ENCODE results near the gene APBB1. TPM values are rescaled to one million over a fixed set of nuclear protein-coding genes. Genes with fewer than 3 reads are reported as not detected.

The APBB1 gene
- 10 to 100 TPM; 50.8 to 62.2 TPM for total RNA-seq
- polyA plus RNA-seq, result 100 to 1,000 TPM in 1 of 2 donors, 10 to 100 TPM in 1; 25.8 to 121 TPM
- long read RNA-seq, donor 1, transcript APBB1-203 (14 exons, 2,684 nt), result minor isoform, 28 of 538 reads
- long read RNA-seq, donor 1, transcript APBB1-202 (14 exons, 2,619 nt), result minor isoform, 14 of 538 reads
- long read RNA-seq, donor 1, transcript APBB1-201 (14 exons, 2,636 nt), result major isoform, 348 of 538 reads
- long read RNA-seq, donor 1, partial matches to known transcripts, result 79 of 538 reads
- long read RNA-seq, donor 1, other reads (novel, unspliced or antisense), result 67 of 538 reads
- long read RNA-seq, donor 2, transcript APBB1-201 (14 exons, 2,636 nt), result major isoform, 47 of 78 reads
- long read RNA-seq, donor 2, transcript APBB1-202 (14 exons, 2,619 nt), result minor isoform, 6 of 78 reads
- long read RNA-seq, donor 2, partial matches to known transcripts, result 10 of 78 reads
- long read RNA-seq, donor 2, other reads (novel, unspliced or antisense), result 13 of 78 reads

- ATAC-seq (ENCODE audit: low FRiP score) (peak; percentile 94), DNase-seq (peak; percentile 73 to 91)
- Histone ChIP-seq H3K36me3 (ENCODE audit: control insufficient read depth in 1 of 2, insufficient read depth in 2 of 2, low read length in 1 of 2) (no peaks in the 10 kb centered on the region), H3K27ac (ENCODE audit: low read depth in 1 of 2, low read length in 2 of 2) (peak within 1 kb of the TSS in 1 of 2 donors; percentile 97), H3K9me3 (ENCODE audit: control insufficient read depth, low read length) (no peaks in the 10 kb centered on the region), H3K4me1 (ENCODE audit: control insufficient read depth in 1 of 2, insufficient read depth in 2 of 2, low read length in 2 of 2) (no peaks in the 10 kb centered on the region), H3K27me3 (ENCODE audit: control insufficient read depth in 1 of 2, insufficient read depth in 2 of 2, low read length in 1 of 2) (no peaks in the 10 kb centered on the region), H3K4me3 (ENCODE audit: low read length in 2 of 2) (peak within 1 kb of the TSS; percentile 81 to 95)
- intact Hi-C loops (cut with DNase I), result loop anchor here in 1 of 2 donors (2.0 kb wide), 1 partner anchor 28 kb away; the partner anchor contains the start of gene SMPD1
- 0% methylated on average over 43 to 75 of the region's 75 CpGs for WGBS, 2 donors
These were observed at the start of gene APBB1 for GRCh38 chr11:6419009-6419631. APBB1 (minus strand) TSS chr11:6419094; CDS start chr11:6411347, 7,747 bp downstream.

GRCh38 chr11:6459099-6459450 is 40.2 kb upstream of the APBB1 start:
- WGBS, 2 donors, result 82 to 94% methylated on average over 1 of the region's 1 CpG
- DNase-seq, result no peak
- ATAC-seq (ENCODE audit: low FRiP score), result no peak
- H3K27ac ChIP-seq (ENCODE audit: low read depth in 1 of 2, low read length in 2 of 2), result no peak overlapping the region
- H3K4me1 ChIP-seq (ENCODE audit: control insufficient read depth in 1 of 2, insufficient read depth in 2 of 2, low read length in 2 of 2), result no peaks in the 10 kb centered on the region
- H3K4me3 ChIP-seq (ENCODE audit: low read length in 2 of 2), result no peak overlapping the region
- intact Hi-C loops (cut with DNase I), result no loop called here
- no peaks in the 10 kb centered on the region for H3K27me3 ChIP-seq (ENCODE audit: control insufficient read depth in 1 of 2, insufficient read depth in 2 of 2, low read length in 1 of 2)
- no peaks in the 10 kb centered on the region for H3K9me3 ChIP-seq (ENCODE audit: control insufficient read depth, low read length)
- H3K36me3 ChIP-seq (ENCODE audit: control insufficient read depth in 1 of 2, insufficient read depth in 2 of 2, low read length in 1 of 2), result peaks cover 4 to 10% of the 10 kb centered on the region in 2 donors

- H3K27me3 ChIP-seq (ENCODE audit: control insufficient read depth in 1 of 2, insufficient read depth in 2 of 2, low read length in 1 of 2), result no peaks in the 10 kb centered on the region
- H3K9me3 ChIP-seq (ENCODE audit: control insufficient read depth, low read length), result no peaks in the 10 kb centered on the region
- H3K4me3 ChIP-seq (ENCODE audit: low read length in 2 of 2), result no peak overlapping the region
- H3K36me3 ChIP-seq (ENCODE audit: control insufficient read depth in 1 of 2, insufficient read depth in 2 of 2, low read length in 1 of 2), result peaks cover 4 to 10% of the 10 kb centered on the region in 2 donors
- no peaks in the 10 kb centered on the region for H3K4me1 ChIP-seq (ENCODE audit: control insufficient read depth in 1 of 2, insufficient read depth in 2 of 2, low read length in 2 of 2)
- intact Hi-C loops (cut with DNase I), result no loop called here
- WGBS, 2 donors, result 88 to 93% methylated on average over 2 of the region's 2 CpGs
- DNase-seq, result no peak
- ATAC-seq (ENCODE audit: low FRiP score), result no peak
- no peak overlapping the region for H3K27ac ChIP-seq (ENCODE audit: low read depth in 1 of 2, low read length in 2 of 2)
These were observed 39.6 kb upstream of the APBB1 start for GRCh38 chr11:6458352-6459098.

- DNase-seq, result no peak
- Histone ChIP-seq H3K9me3 (ENCODE audit: control insufficient read depth, low read length) (no peaks in the 10 kb centered on the region), H3K27me3 (ENCODE audit: control insufficient read depth in 1 of 2, insufficient read depth in 2 of 2, low read length in 1 of 2) (no peaks in the 10 kb centered on the region), H3K36me3 (ENCODE audit: control insufficient read depth in 1 of 2, insufficient read depth in 2 of 2, low read length in 1 of 2) (peaks cover 4 to 10% of the 10 kb centered on the region in 2 donors), H3K27ac (ENCODE audit: low read depth in 1 of 2, low read length in 2 of 2) (no peak overlapping the region), H3K4me1 (ENCODE audit: control insufficient read depth in 1 of 2, insufficient read depth in 2 of 2, low read length in 2 of 2) (no peaks in the 10 kb centered on the region), H3K4me3 (ENCODE audit: low read length in 2 of 2) (no peak overlapping the region)
- ATAC-seq (ENCODE audit: low FRiP score), result peak; percentile 15
- intact Hi-C loops (cut with DNase I), result no loop called here
- 92 to 93% methylated on average over 25 to 26 of the region's 26 CpGs for WGBS, 2 donors
These were observed 38.9 kb upstream of the APBB1 start for GRCh38 chr11:6457581-6458320.

- WGBS, 2 donors, result 95 to 96% methylated on average over 56 of the region's 56 CpGs
- Histone ChIP-seq H3K27me3 (ENCODE audit: control insufficient read depth in 1 of 2, insufficient read depth in 2 of 2, low read length in 1 of 2) (no peaks in the 10 kb centered on the region), H3K9me3 (ENCODE audit: control insufficient read depth, low read length) (no peaks in the 10 kb centered on the region), H3K4me1 (ENCODE audit: control insufficient read depth in 1 of 2, insufficient read depth in 2 of 2, low read length in 2 of 2) (peaks cover 0 to 2% of the 10 kb centered on the region in 2 donors), H3K27ac (ENCODE audit: low read depth in 1 of 2, low read length in 2 of 2) (no peak overlapping the region), H3K4me3 (ENCODE audit: low read length in 2 of 2) (no peak overlapping the region), H3K36me3 (ENCODE audit: control insufficient read depth in 1 of 2, insufficient read depth in 2 of 2, low read length in 1 of 2) (peaks cover 4 to 10% of the 10 kb centered on the region in 2 donors)
- intact Hi-C loops (cut with DNase I), result no loop called here
- DNase-seq (peak in 1 of 2 donors; percentile 77), ATAC-seq (ENCODE audit: low FRiP score) (no peak)
These were observed 37.6 kb upstream of the APBB1 start for GRCh38 chr11:6456361-6457073.

GRCh38 chr11:6455070-6455469 is 36.2 kb upstream of the APBB1 start:
- no peak overlapping the region for H3K27ac ChIP-seq (ENCODE audit: low read depth in 1 of 2, low read length in 2 of 2)
- peaks cover 4 to 10% of the 10 kb centered on the region in 2 donors for H3K36me3 ChIP-seq (ENCODE audit: control insufficient read depth in 1 of 2, insufficient read depth in 2 of 2, low read length in 1 of 2)
- H3K4me3 ChIP-seq (ENCODE audit: low read length in 2 of 2), result no peak overlapping the region
- ATAC-seq (ENCODE audit: low FRiP score) (no peak), DNase-seq (no peak)
- intact Hi-C loops (cut with DNase I), result no loop called here
- peaks cover 0 to 2% of the 10 kb centered on the region in 2 donors for H3K4me1 ChIP-seq (ENCODE audit: control insufficient read depth in 1 of 2, insufficient read depth in 2 of 2, low read length in 2 of 2)
- 61 to 87% methylated on average over 2 of the region's 2 CpGs for WGBS, 2 donors
- H3K27me3 ChIP-seq (ENCODE audit: control insufficient read depth in 1 of 2, insufficient read depth in 2 of 2, low read length in 1 of 2), result no peaks in the 10 kb centered on the region
- H3K9me3 ChIP-seq (ENCODE audit: control insufficient read depth, low read length), result no peaks in the 10 kb centered on the region

- whole genome bisulfite sequencing, 2 donors, result 92 to 95% methylated on average over 2 of the region's 2 CpGs
- ATAC-seq (ENCODE audit: low FRiP score) (no peak), DNase-seq (no peak)
- Histone ChIP-seq H3K27ac (ENCODE audit: low read depth in 1 of 2, low read length in 2 of 2) (no peak overlapping the region), H3K9me3 (ENCODE audit: control insufficient read depth, low read length) (no peaks in the 10 kb centered on the region), H3K36me3 (ENCODE audit: control insufficient read depth in 1 of 2, insufficient read depth in 2 of 2, low read length in 1 of 2) (peaks cover 4 to 17% of the 10 kb centered on the region in 2 donors), H3K4me3 (ENCODE audit: low read length in 2 of 2) (no peak overlapping the region), H3K4me1 (ENCODE audit: control insufficient read depth in 1 of 2, insufficient read depth in 2 of 2, low read length in 2 of 2) (peaks cover 0 to 2% of the 10 kb centered on the region in 2 donors), H3K27me3 (ENCODE audit: control insufficient read depth in 1 of 2, insufficient read depth in 2 of 2, low read length in 1 of 2) (no peaks in the 10 kb centered on the region)
- intact Hi-C loops (cut with DNase I), result no loop called here
These were observed 34.3 kb upstream of the APBB1 start for GRCh38 chr11:6453152-6453551.

Measured in aorta (tissue), 5 donors.